Measurements from ENCODE around the gene SIVA1.

DNA sequence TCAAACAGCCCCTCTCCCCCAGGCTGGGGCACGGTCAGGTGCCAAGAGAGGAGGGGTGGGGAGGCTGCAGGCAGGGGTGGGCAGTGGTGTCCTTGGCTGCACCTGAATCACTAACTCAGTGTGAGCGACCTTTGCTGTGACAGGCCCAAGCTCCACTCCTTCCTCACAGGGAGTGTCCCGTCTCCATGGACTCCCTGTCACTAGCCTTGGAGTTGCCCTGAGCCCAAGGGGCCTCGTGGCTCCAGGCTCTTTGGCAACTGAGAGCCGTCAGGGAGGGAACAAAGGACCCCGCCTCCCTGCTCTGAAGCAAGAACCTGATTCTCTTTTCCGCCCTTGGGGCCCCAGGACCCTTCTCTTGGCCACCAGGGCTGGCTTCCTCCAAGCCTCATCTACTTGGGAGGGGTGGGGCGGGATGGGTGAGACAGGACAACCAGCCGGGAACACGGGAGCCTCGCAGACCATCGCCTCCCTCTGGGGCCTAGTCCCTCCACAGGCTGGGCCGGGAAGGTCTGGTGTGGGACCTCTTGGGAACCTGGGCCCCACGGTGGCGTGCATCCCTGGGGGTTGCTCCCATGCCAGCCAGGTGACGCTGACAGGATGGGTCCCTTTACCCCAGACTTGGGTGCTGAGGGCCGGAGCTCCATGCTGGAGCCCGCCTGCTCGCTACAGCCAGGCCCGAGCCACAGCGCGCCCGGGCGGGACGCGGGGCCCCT lies 29.9 kb upstream of the SIVA1 start:
- no peak for TF ChIP-seq TARDBP (IDR thresholded peaks at IDR 0.05)
- no peak for TF ChIP-seq FOXM1 (IDR thresholded peaks at IDR 0.05; ENCODE audit: borderline replicate concordance)
- no peak for TF ChIP-seq SUZ12 (IDR thresholded peaks at IDR 0.05)
- TF ChIP-seq FOXA1 (IDR thresholded peaks at IDR 0.05): no peak
- no peak for TF ChIP-seq BHLHE40 (IDR thresholded peaks at IDR 0.05; ENCODE audit: borderline replicate concordance)
- no peak for TF ChIP-seq FOXK2 (IDR thresholded peaks at IDR 0.05)
- TF ChIP-seq ELF4 (IDR thresholded peaks at IDR 0.05): no peak
- no peak for TF ChIP-seq NFRKB (IDR thresholded peaks at IDR 0.05)
